Measurements from ENCODE around the gene MCC.

- TF ChIP-seq, protein P1, sequence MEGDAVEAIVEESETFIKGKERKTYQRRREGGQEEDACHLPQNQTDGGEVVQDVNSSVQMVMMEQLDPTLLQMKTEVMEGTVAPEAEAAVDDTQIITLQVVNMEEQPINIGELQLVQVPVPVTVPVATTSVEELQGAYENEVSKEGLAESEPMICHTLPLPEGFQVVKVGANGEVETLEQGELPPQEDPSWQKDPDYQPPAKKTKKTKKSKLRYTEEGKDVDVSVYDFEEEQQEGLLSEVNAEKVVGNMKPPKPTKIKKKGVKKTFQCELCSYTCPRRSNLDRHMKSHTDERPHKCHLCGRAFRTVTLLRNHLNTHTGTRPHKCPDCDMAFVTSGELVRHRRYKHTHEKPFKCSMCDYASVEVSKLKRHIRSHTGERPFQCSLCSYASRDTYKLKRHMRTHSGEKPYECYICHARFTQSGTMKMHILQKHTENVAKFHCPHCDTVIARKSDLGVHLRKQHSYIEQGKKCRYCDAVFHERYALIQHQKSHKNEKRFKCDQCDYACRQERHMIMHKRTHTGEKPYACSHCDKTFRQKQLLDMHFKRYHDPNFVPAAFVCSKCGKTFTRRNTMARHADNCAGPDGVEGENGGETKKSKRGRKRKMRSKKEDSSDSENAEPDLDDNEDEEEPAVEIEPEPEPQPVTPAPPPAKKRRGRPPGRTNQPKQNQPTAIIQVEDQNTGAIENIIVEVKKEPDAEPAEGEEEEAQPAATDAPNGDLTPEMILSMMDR (IDR thresholded peaks at IDR 0.05) = no peak
- no peak for TF ChIP-seq EZH2 (IDR thresholded peaks at IDR 0.05)
Observed at GRCh38 chr5:113172231-113172826, 315.9 kb downstream of the MCC start.
